Astrocyte (in vitro differentiated cells and primary cell): ENCODE results near the gene RETREG1.

ENCODE experiments used
- CTCF ChIP-seq: IDR thresholded peaks from 2 replicates; pipeline ENCODE4 v1.5.1; 2011; ENCODE audit warnings: low read depth, mild to moderate bottlenecking, inconsistent platforms, low read length, moderate library complexity; ENCODE audit not compliant: insufficient read depth
- EZH2 ChIP-seq: IDR thresholded peaks from 2 replicates; pipeline ENCODE4 v1.6.1; 2012; ENCODE audit warnings: mild to moderate bottlenecking, low read length, inconsistent platforms; ENCODE audit not compliant: insufficient read depth

GRCh38 chr5:16471387-16471786 lies 145.4 kb downstream of the RETREG1 start:
- TF ChIP-seq CTCF (no peak), EZH2 (no peak)
